ENCODE measurements around the gene KCNK15. TPM values are rescaled to one million over a fixed set of nuclear protein-coding genes. Genes with fewer than 3 reads are reported as not detected.

KCNK15 gene
- total RNA-seq, 1 experiment from 2014 or later: not detected

- no peak for DNase-seq (ENCODE audit: low spot score)
These were observed 43.2 kb downstream of the KCNK15 start for GRCh38 chr20:44788706-44789456.

- no peak for DNase-seq (ENCODE audit: low spot score)
These were observed 45.2 kb downstream of the KCNK15 start for GRCh38 chr20:44790638-44791393.

GRCh38 chr20:44792796-44793195 lies 47.1 kb downstream of the KCNK15 start:
- no peak for DNase-seq (ENCODE audit: low spot score)

- no peak for DNase-seq (ENCODE audit: low spot score)
These were observed 50.2 kb downstream of the KCNK15 start for GRCh38 chr20:44795836-44796235.

GRCh38 chr20:44796311-44796710 lies 50.6 kb downstream of the KCNK15 start:
- no peak for DNase-seq (ENCODE audit: low spot score)

- no peak for DNase-seq (ENCODE audit: low spot score)
These were observed 51.2 kb downstream of the KCNK15 start for GRCh38 chr20:44796758-44797457.

- no peak for DNase-seq (ENCODE audit: low spot score)
These were observed 54.0 kb downstream of the KCNK15 start for GRCh38 chr20:44799691-44800090.

GRCh38 chr20:44800391-44801046 lies 54.9 kb downstream of the KCNK15 start:
- DNase-seq (ENCODE audit: low spot score): peak; percentile 42

Other genes starting within 250 kb of the KCNK15 start
- gene SERINC3, start 223.8 kb upstream of the KCNK15 start, total RNA-seq (2014; rRNA removed; shearing (Covaris generic)): 61.4 and 74.3 TPM in 2 replicates
- gene PKIG, start 163.3 kb upstream of the KCNK15 start, total RNA-seq (2014; rRNA removed; shearing (Covaris generic)): 0.29 and 1.3 TPM in 2 replicates
- 0.39 TPM in 1 of 2 replicates, not detected in the other for gene ADA, start 94.2 kb upstream of the KCNK15 start, total RNA-seq (2014; rRNA removed; shearing (Covaris generic))
- gene CCN5, start 30.5 kb upstream of the KCNK15 start, total RNA-seq (2014; rRNA removed; shearing (Covaris generic)): not detected in 2 replicates
- not detected in 2 replicates for gene RIMS4, start 64.7 kb downstream of the KCNK15 start, total RNA-seq (2014; rRNA removed; shearing (Covaris generic))
- 71.4 and 77.9 TPM in 2 replicates for gene YWHAB, start 139.8 kb downstream of the KCNK15 start, total RNA-seq (2014; rRNA removed; shearing (Covaris generic))
- gene PABPC1L, start 164.2 kb downstream of the KCNK15 start, total RNA-seq (2014; rRNA removed; shearing (Covaris generic)): 53.4 and 54.6 TPM in 2 replicates
- gene TOMM34, start 214.5 kb downstream of the KCNK15 start, total RNA-seq (2014; rRNA removed; shearing (Covaris generic)): 80.5 and 85.2 TPM in 2 replicates
- gene STK4, start 220.6 kb downstream of the KCNK15 start, total RNA-seq (2014; rRNA removed; shearing (Covaris generic)): 23.1 and 27.1 TPM in 2 replicates

All from HT-29 (cell line).